Endometrial microvascular endothelial cells (primary cell): Measurements from ENCODE around the gene MROH8. TPM values are rescaled to one million over a fixed set of nuclear protein-coding genes. Genes with fewer than 3 reads are reported as not detected.

Experiments used
- total RNA-seq: library from RNA; depleted of rRNA; stranded (reverse); fragments of >200 nt; gene quantifications from one replicate; pipeline ENCODE4 v1.2.3, GENCODE V29; 2015; ENCODE audit errors: inconsistent ontology term

MROH8 gene
- total RNA-seq, 1 donor from 2014 or later = 0.37 TPM

Other genes starting within 250 kb of the MROH8 start
- 101 TPM for gene SAMHD1, start 227.8 kb downstream of the MROH8 start, total RNA-seq
- gene RBL1, start 83.6 kb downstream of the MROH8 start, total RNA-seq = 21.9 TPM
- 384 TPM for gene RPN2, start 218 bp downstream of the MROH8 start, total RNA-seq
- gene GHRH, start 82.3 kb upstream of the MROH8 start, total RNA-seq = not detected
- gene MANBAL, start 110.1 kb upstream of the MROH8 start, total RNA-seq = 22.2 TPM
- gene SRC, start 166.6 kb upstream of the MROH8 start, total RNA-seq = 9.2 TPM